Measurements from ENCODE around the gene MYO7A.

- TF ChIP-seq CTCF (IDR thresholded peaks at IDR 0.05; ENCODE audit: low read depth, low read length, poor library complexity, severe bottlenecking), result no peak
- TF ChIP-seq EZH2phosphoT487 (IDR thresholded peaks at IDR 0.05; ENCODE audit: borderline replicate concordance, low read length), result no peak
These were observed 77.6 kb downstream of the MYO7A start for GRCh38 chr11:77205467-77206263.
